Left lung (tissue), 10 donors: ENCODE measurements around the gene OPTC. TPM values are rescaled to one million over a fixed set of nuclear protein-coding genes. Genes with fewer than 3 reads are reported as not detected.

ENCODE experiments used
- ATAC-seq: fragments of 200-7000 bp; cut with Tn5 transposase; one replicate; pipeline ENCODE4 v1.9.1; 2020; ENCODE audit warnings: moderate library complexity
- DNase-seq, 4 donors: peaks; one replicate each; pipeline ENCODE4 v3.0.0-alpha.2; 2013 to 2020
- H3K27ac ChIP-seq, 2 donors: fragments of 200-600 bp; sonication (generic) in 1 of 2; one replicate each; pipeline versions ENCODE4 v1.5.0 to v1.8.0; 2020 to 2021
- H3K27me3 ChIP-seq, 2 donors: fragments of 200-600 bp; sonication (generic) in 1 of 2; one replicate each; pipeline versions ENCODE4 v1.5.0 to v1.8.0; 2020 to 2021
- H3K36me3 ChIP-seq, 2 donors: fragments of 200-600 bp; sonication (generic) in 1 of 2; one replicate each; pipeline versions ENCODE4 v1.5.0 to v1.8.0; 2020 to 2021
- H3K4me1 ChIP-seq, 2 donors: fragments of 200-600 bp; one replicate each; pipeline ENCODE4 v1.8.0; 2021
- H3K4me3 ChIP-seq, 2 donors: fragments of 200-600 bp; sonication (generic) in 1 of 2; one replicate each; pipeline versions ENCODE4 v1.5.0 to v1.8.0; 2020 to 2021; ENCODE audit warnings: mild to moderate bottlenecking in 1 of 2
- H3K9me3 ChIP-seq, 2 donors: fragments of 200-600 bp; sonication (generic) in 1 of 2; one replicate each; pipeline versions ENCODE4 v1.5.0 to v1.8.0; 2020 to 2021
- intact Hi-C, 2 donors: fragments of 100-400 bp; cut with DNase I; formaldehyde crosslinking; loops; one replicate each; pipeline versions ENCODE4 v1.11.2 to v1.14.2; 2022
- polyA plus RNA-seq, 6 donors: library from polyadenylated mRNA; unstranded; fragments of 120-200 nt; gene quantifications; one replicate each; pipeline ENCODE4 v1.2.1, GENCODE V29; 2013; ENCODE audit not compliant: insufficient read length in 6 of 6
- total RNA-seq, 2 donors: library from RNA; stranded (reverse); fragmentation: NEBNext Ultra II Directional; extraction: Animal tissue kit (Norgen Biotek cat#: 25700); gene quantifications; one replicate each; pipeline ENCODE4 v1.2.1, GENCODE V29; 2021
- TF ChIP-seq, protein P1 (sequence below), 2 donors: fragments of 200-600 bp; sonication (generic) in 1 of 2; IDR thresholded peaks; one replicate each; pipeline versions ENCODE4 v1.5.0 to v1.8.0; 2021; ENCODE audit warnings: antibody characterized with exemption in 2 of 2
- donor health status: DM: no; HTN: yes; CAD: no.
- donor health status: DM: no; HTN: no; CAD: no.

The OPTC gene
- total and polyA plus RNA-seq, 8 donors = not detected

GRCh38 chr1:203468326-203468725 lies 25.6 kb upstream of the OPTC start:
- H3K27ac ChIP-seq = no peak overlapping the region
- H3K36me3 ChIP-seq = no peaks in the 10 kb centered on the region
- no peaks in the 10 kb centered on the region for H3K9me3 ChIP-seq
- TF ChIP-seq, protein P1, sequence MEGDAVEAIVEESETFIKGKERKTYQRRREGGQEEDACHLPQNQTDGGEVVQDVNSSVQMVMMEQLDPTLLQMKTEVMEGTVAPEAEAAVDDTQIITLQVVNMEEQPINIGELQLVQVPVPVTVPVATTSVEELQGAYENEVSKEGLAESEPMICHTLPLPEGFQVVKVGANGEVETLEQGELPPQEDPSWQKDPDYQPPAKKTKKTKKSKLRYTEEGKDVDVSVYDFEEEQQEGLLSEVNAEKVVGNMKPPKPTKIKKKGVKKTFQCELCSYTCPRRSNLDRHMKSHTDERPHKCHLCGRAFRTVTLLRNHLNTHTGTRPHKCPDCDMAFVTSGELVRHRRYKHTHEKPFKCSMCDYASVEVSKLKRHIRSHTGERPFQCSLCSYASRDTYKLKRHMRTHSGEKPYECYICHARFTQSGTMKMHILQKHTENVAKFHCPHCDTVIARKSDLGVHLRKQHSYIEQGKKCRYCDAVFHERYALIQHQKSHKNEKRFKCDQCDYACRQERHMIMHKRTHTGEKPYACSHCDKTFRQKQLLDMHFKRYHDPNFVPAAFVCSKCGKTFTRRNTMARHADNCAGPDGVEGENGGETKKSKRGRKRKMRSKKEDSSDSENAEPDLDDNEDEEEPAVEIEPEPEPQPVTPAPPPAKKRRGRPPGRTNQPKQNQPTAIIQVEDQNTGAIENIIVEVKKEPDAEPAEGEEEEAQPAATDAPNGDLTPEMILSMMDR (IDR thresholded peaks at IDR 0.05) = no peak
- DNase-seq = no peak
- H3K4me3 ChIP-seq = no peak overlapping the region
- peaks cover 0 to 9% of the 10 kb centered on the region in 2 donors for H3K27me3 ChIP-seq
- intact Hi-C loops = no loop called here
- peaks cover 0 to 10% of the 10 kb centered on the region in 2 donors for H3K4me1 ChIP-seq
- no peak for ATAC-seq

DNA sequence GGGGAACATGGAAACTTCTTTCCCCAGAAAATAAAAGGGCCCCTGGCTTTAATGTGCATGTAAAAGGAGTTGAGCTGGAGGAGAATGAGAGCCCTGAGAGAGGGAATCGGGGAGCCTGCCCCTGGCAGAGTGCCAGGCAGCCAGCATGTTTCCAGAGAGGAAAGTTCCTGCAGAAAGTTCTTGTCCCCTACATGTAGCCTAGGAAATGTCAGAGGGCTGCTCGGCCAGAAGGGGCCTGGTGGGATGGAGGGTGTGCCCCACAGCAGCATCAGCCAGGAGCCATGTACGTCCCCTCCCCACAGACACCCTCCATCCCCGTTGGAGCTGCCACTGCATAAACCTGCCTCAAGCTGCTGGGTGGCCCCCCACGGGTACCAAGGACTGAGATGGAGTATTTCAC lies 23.7 kb upstream of the OPTC start:
- TF ChIP-seq, protein P1 (IDR thresholded peaks at IDR 0.05) = no peak
- DNase-seq = no peak
- ATAC-seq = no peak
- intact Hi-C loops = no loop called here
- H3K9me3 ChIP-seq = no peaks in the 10 kb centered on the region
- no peaks in the 10 kb centered on the region for H3K36me3 ChIP-seq
- no peak overlapping the region for H3K27ac ChIP-seq
- peaks cover 0 to 13% of the 10 kb centered on the region in 2 donors for H3K27me3 ChIP-seq
- peaks cover 0 to 6% of the 10 kb centered on the region in 2 donors for H3K4me1 ChIP-seq
- H3K4me3 ChIP-seq = no peak overlapping the region

- TF ChIP-seq, protein P1 (IDR thresholded peaks at IDR 0.05) = no peak
- Histone ChIP-seq H3K4me1 (no peaks in the 10 kb centered on the region), H3K36me3 (no peaks in the 10 kb centered on the region), H3K27ac (no peak overlapping the region), H3K27me3 (peaks cover 0 to 13% of the 10 kb centered on the region in 2 donors), H3K4me3 (no peak overlapping the region), H3K9me3 (no peaks in the 10 kb centered on the region)
- DNase-seq (no peak), ATAC-seq (no peak)
- intact Hi-C loops = no loop called here
Measured at GRCh38 chr1:203471841-203472240, 22.1 kb upstream of the OPTC start.

GRCh38 chr1:203473281-203473680 lies 20.7 kb upstream of the OPTC start:
- H3K4me1 ChIP-seq = no peaks in the 10 kb centered on the region
- H3K9me3 ChIP-seq = no peaks in the 10 kb centered on the region
- TF ChIP-seq, protein P1 (IDR thresholded peaks at IDR 0.05) = no peak
- H3K27ac ChIP-seq = no peak overlapping the region
- no peaks in the 10 kb centered on the region for H3K36me3 ChIP-seq
- no peak for ATAC-seq
- intact Hi-C loops = no loop called here
- DNase-seq = no peak
- H3K27me3 ChIP-seq = peaks cover 0 to 13% of the 10 kb centered on the region in 2 donors
- H3K4me3 ChIP-seq = no peak overlapping the region

DNA sequence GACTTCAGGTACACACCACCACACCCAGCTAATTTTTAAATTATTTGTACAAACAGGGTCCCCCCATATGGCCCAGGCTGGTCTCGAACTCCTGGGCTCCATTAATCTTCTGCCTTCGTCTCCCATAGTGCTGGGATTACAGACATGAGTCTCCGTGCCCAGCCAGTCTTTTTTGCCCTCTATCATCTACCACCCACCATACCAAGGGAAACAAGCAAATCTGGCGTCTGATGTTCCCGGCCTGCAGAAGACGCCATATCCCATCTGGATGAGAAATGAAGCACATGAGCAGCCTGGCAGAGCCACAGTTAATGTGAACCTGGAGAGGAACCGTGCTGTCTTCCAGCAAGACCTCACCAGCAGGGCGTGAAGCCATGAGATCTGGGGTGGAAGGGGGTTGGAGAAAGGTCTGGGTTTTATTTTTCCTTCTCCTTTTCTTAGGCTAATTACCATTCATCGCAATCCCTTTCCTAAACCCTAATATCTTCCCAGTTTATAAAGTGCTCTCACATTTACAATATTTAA lies 20.1 kb upstream of the OPTC start:
- Histone ChIP-seq H3K27me3 (peaks cover 0 to 13% of the 10 kb centered on the region in 2 donors), H3K9me3 (no peaks in the 10 kb centered on the region), H3K36me3 (no peaks in the 10 kb centered on the region), H3K4me1 (no peaks in the 10 kb centered on the region), H3K4me3 (no peak overlapping the region), H3K27ac (no peak overlapping the region)
- TF ChIP-seq, protein P1 (IDR thresholded peaks at IDR 0.05) = no peak
- DNase-seq (no peak), ATAC-seq (no peak)
- intact Hi-C loops = no loop called here
